Thymus (tissue), 11 donors: Measurements from ENCODE around the gene STK24. TPM values are rescaled to one million over a fixed set of nuclear protein-coding genes. Genes with fewer than 3 reads are reported as not detected.

Source experiments
- DNase-seq, 9 donors: peaks; one replicate each; pipeline ENCODE4 v3.0.0-alpha.2; 2013; ENCODE audit warnings: low spot score in 9 of 9, low read depth in 6 of 9, missing footprints in 1 of 9
- H3K27ac ChIP-seq, 2 donors: one replicate each; pipeline ENCODE4 v1.5.1; 2013; ENCODE audit warnings: control low read depth in 1 of 2, low read depth in 1 of 2, low read length in 1 of 2, mild to moderate bottlenecking in 1 of 2, moderate library complexity in 1 of 2
- H3K27me3 ChIP-seq, 2 donors: one replicate each; pipeline ENCODE4 v1.5.1; 2013; ENCODE audit warnings: low read length in 1 of 2; ENCODE audit not compliant: control insufficient read depth in 2 of 2, insufficient read depth in 1 of 2
- H3K36me3 ChIP-seq, 2 donors: one replicate each; pipeline ENCODE4 v1.5.1; 2013; ENCODE audit warnings: low read length in 1 of 2, mild to moderate bottlenecking in 1 of 2, moderate library complexity in 1 of 2; ENCODE audit not compliant: control insufficient read depth in 2 of 2, insufficient read depth in 2 of 2
- H3K4me1 ChIP-seq, 2 donors: one replicate each; pipeline ENCODE4 v1.5.1; 2013; ENCODE audit warnings: low read length in 2 of 2; ENCODE audit not compliant: control insufficient read depth in 2 of 2, insufficient read depth in 2 of 2
- H3K4me3 ChIP-seq, 2 donors: one replicate each; pipeline ENCODE4 v1.5.1; 2013; ENCODE audit warnings: low read length in 2 of 2, control low read depth in 1 of 2, mild to moderate bottlenecking in 1 of 2
- H3K9me3 ChIP-seq, 2 donors: one replicate each; pipeline ENCODE4 v1.5.1; 2013; ENCODE audit warnings: low read length in 1 of 2, mild to moderate bottlenecking in 1 of 2; ENCODE audit not compliant: control insufficient read depth in 2 of 2, insufficient read depth in 1 of 2
- WGBS: extraction: QIAGEN DNeasy Blood & Tissue Kit; methylation state at CpG from one replicate; pipeline ENCODE4 v1.1.7; 2013; 5-methylcytosine and 5-hydroxymethylcytosine counted together
- polyA plus RNA-seq: library from polyadenylated mRNA; stranded (reverse); fragments of 200-250 nt; gene quantifications from one replicate; pipeline ENCODE4 v1.2.3, GENCODE V29; 2013
- total RNA-seq: library from RNA; stranded (reverse); fragments of 120-200 nt; gene quantifications from one replicate; pipeline ENCODE4 v1.2.4, GENCODE V29; 2013
- donor health status: healthy.

STK24 gene
- total and polyA plus RNA-seq, 2 donors: 52.7 to 62.4 TPM

GRCh38 chr13:98548230-98548629, 28.7 kb downstream of the STK24 start:
- WGBS: 91% methylated on average over 3 of the region's 3 CpGs
- H3K4me1 ChIP-seq: peaks cover 33 to 50% of the 10 kb centered on the region in 2 donors
- H3K4me3 ChIP-seq: no peak overlapping the region
- H3K27me3 ChIP-seq: no peaks in the 10 kb centered on the region
- no peak for DNase-seq
- H3K36me3 ChIP-seq: peaks cover 20 to 30% of the 10 kb centered on the region in 2 donors
- peak overlapping the region in 1 of 2 donors; percentile 33 for H3K27ac ChIP-seq
- no peaks in the 10 kb centered on the region for H3K9me3 ChIP-seq

DNA sequence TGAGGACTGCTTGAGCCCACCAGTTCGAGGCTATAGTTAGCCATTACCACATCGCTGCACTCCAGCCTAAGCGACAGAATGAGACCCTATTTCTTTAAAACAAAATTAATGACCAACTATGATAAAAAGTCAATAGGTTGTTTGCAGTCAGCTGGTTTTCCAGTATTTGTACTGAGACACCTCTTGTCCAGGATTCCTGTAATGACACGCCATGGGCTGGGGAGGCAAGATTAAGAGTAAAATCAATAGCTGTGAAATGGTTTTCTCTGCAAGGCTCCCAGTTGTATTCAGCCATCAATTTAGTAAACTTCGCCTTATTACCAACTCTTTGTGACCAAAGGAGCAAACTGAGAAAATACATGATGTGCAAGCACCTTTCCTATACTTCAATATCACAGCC, 29.5 kb downstream of the STK24 start:
- DNase-seq: no peak
- peaks cover 20 to 27% of the 10 kb centered on the region in 2 donors for H3K36me3 ChIP-seq
- peaks cover 40 to 57% of the 10 kb centered on the region in 2 donors for H3K4me1 ChIP-seq
- H3K4me3 ChIP-seq: no peak overlapping the region
- 99% methylated on average over 5 of the region's 5 CpGs for WGBS
- H3K27ac ChIP-seq: peak overlapping the region in 1 of 2 donors; percentile 33
- H3K9me3 ChIP-seq: no peaks in the 10 kb centered on the region
- H3K27me3 ChIP-seq: no peaks in the 10 kb centered on the region

- Histone ChIP-seq H3K27ac (peak overlapping the region in 1 of 2 donors; percentile 54), H3K4me1 (peaks cover 50 to 66% of the 10 kb centered on the region in 2 donors), H3K9me3 (no peaks in the 10 kb centered on the region), H3K27me3 (no peaks in the 10 kb centered on the region), H3K4me3 (no peak overlapping the region), H3K36me3 (peaks cover 16 to 19% of the 10 kb centered on the region in 2 donors)
- 96% methylated on average over 5 of the region's 5 CpGs for WGBS
- DNase-seq: no peak
Observed at GRCh38 chr13:98546402-98546801, 30.5 kb downstream of the STK24 start.

- Histone ChIP-seq H3K4me3 (no peak overlapping the region), H3K4me1 (peaks cover 52 to 74% of the 10 kb centered on the region in 2 donors), H3K36me3 (peaks cover 3 to 4% of the 10 kb centered on the region in 2 donors), H3K9me3 (no peaks in the 10 kb centered on the region), H3K27ac (no peak overlapping the region), H3K27me3 (no peaks in the 10 kb centered on the region)
- WGBS: 93% methylated on average over 16 of the region's 16 CpGs
- no peak for DNase-seq
Observed at GRCh38 chr13:98544104-98544710, 32.7 kb downstream of the STK24 start.

DNA sequence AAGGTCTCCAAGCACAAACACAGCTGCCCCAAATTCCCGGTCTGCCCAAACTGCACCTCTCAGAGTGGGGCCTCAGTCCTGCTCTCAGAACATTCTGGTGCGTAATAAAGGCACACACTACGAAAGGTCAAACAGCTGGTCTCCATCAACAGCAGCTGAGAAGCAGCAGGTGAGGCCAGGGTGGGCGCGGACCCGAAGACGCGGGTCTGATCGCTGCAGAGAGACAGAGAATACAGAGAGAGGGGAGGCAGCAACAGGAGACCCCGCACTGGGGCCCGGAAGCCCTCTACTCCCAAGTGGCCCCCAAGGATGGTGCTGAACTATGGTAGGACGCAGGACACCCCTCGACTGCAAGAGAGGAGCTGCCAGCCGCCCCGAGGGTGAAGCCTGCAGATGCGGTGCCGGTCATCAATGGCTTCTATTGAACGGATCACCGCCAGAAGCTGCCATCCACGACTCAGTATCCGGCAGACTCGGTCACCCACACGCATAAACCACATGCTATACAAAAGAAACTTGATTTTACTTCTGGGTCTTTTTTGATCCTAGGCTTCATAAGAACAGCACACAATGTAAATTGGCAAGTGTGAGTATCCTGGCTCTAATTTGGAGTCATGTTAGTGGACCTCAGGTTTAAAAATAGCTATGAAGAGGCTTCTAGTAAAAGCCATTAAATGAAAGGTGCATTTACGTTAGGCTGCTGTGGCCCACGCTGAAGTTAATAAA, 33.4 kb downstream of the STK24 start:
- DNase-seq: no peak
- no peaks in the 10 kb centered on the region for H3K36me3 ChIP-seq
- no peak overlapping the region for H3K4me3 ChIP-seq
- peak overlapping the region; percentile 71 to 80 for H3K27ac ChIP-seq
- no peaks in the 10 kb centered on the region for H3K27me3 ChIP-seq
- 81% methylated on average over 25 of the region's 25 CpGs for WGBS
- peaks cover 55 to 73% of the 10 kb centered on the region in 2 donors for H3K4me1 ChIP-seq
- H3K9me3 ChIP-seq: no peaks in the 10 kb centered on the region

- 14% methylated on average over 23 of the region's 23 CpGs for WGBS
- Histone ChIP-seq H3K27ac (peak overlapping the region; percentile 71 to 80), H3K4me1 (peaks cover 59 to 73% of the 10 kb centered on the region in 2 donors), H3K9me3 (no peaks in the 10 kb centered on the region), H3K4me3 (peak overlapping the region; percentile 5 to 16), H3K27me3 (no peaks in the 10 kb centered on the region), H3K36me3 (no peaks in the 10 kb centered on the region)
- DNase-seq: peak in 2 of 9 donors; percentile 45 to 73
Observed at GRCh38 chr13:98542568-98543377, 34.1 kb downstream of the STK24 start.

- Histone ChIP-seq H3K4me3 (no peak overlapping the region), H3K27ac (no peak overlapping the region), H3K9me3 (no peaks in the 10 kb centered on the region), H3K27me3 (no peaks in the 10 kb centered on the region), H3K36me3 (no peaks in the 10 kb centered on the region), H3K4me1 (peaks cover 63 to 76% of the 10 kb centered on the region in 2 donors)
- no peak for DNase-seq
- WGBS: 75% methylated on average over 10 of the region's 10 CpGs
Observed at GRCh38 chr13:98541701-98542203, 35.2 kb downstream of the STK24 start.

DNA sequence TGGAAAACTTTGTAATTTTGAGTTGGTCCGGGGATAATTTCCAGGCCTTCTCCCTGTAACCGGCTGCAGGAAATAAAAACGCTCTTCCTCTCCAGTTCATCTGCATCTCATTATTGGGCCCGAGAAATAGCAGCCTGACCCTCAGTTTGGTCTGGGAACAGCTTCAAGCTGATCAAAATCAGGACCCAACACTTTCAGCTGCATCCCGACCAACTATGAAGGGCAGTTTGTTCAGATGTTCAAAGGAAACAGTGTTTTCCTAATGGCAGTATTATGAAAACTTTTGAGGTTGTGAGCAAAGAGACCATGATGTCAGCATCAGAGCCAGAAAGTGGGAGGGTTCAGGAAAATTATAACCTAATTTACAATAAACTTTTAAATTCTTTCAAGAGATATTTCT, 35.7 kb downstream of the STK24 start:
- WGBS: 96% methylated on average over 5 of the region's 5 CpGs
- H3K4me1 ChIP-seq: peaks cover 63 to 76% of the 10 kb centered on the region in 2 donors
- H3K36me3 ChIP-seq: no peaks in the 10 kb centered on the region
- H3K4me3 ChIP-seq: no peak overlapping the region
- peak overlapping the region in 1 of 2 donors; percentile 43 for H3K27ac ChIP-seq
- no peak for DNase-seq
- no peaks in the 10 kb centered on the region for H3K27me3 ChIP-seq
- H3K9me3 ChIP-seq: no peaks in the 10 kb centered on the region
